ENCODE results near the gene ZNF668. TPM values are rescaled to one million over a fixed set of nuclear protein-coding genes. Genes with fewer than 3 reads are reported as not detected.

Gene ZNF668
- total and polyA plus RNA-seq, 2 of the 13 experiments (the other 11 are each of a cell fraction or from before 2014, with no cell fraction given) = 3.8 to 9.8 TPM

- TF ChIP-seq ZNF83 (CRISPR knock-in tag; IDR thresholded peaks at IDR 0.05; ENCODE audit: borderline replicate concordance) (peak; percentile 63; the same call in 1 of the 2 replicates), CENPT (CRISPR knock-in tag; IDR thresholded peaks at IDR 0.05; ENCODE audit: low read depth) (no peak), KLF16 (CRISPR knock-in tag; IDR thresholded peaks at IDR 0.05) (peak; percentile 51 to 94; a peak in 1 of 4 replicates), REL (CRISPR knock-in tag; conservative IDR thresholded peaks at IDR 0.05) (peak; percentile 79), IRX3 (CRISPR knock-in tag; IDR thresholded peaks at IDR 0.05; ENCODE audit: borderline replicate concordance, low read depth) (0 out of 2 replicates have a peak, but pooled peaks have one; percentile 76), MXD4 (CRISPR knock-in tag; IDR thresholded peaks at IDR 0.05) (peak; percentile 63), POLR2AphosphoS5 (IDR thresholded peaks at IDR 0.05; ENCODE audit: low read depth, low read length) (peak; percentile 89), SCMH1 (CRISPR knock-in tag; IDR thresholded peaks at IDR 0.05; ENCODE audit: borderline replicate concordance) (no peak), GLI4 (CRISPR knock-in tag; IDR thresholded peaks at IDR 0.05; ENCODE audit: borderline replicate concordance) (peak; percentile 98), TMF1 (CRISPR knock-in tag; IDR thresholded peaks at IDR 0.05; ENCODE audit: low read depth) (peak; percentile 85), ZNF773 (CRISPR knock-in tag; IDR thresholded peaks at IDR 0.05; ENCODE audit: borderline replicate concordance) (peak; percentile 51; the same call in 1 of the 2 replicates), ZNF160 (CRISPR knock-in tag; IDR thresholded peaks at IDR 0.05) (peak; percentile 37; the same call in 1 of the 2 replicates), ZNF570 (CRISPR knock-in tag; IDR thresholded peaks at IDR 0.05; ENCODE audit: borderline replicate concordance) (no peak), FOXK1 (CRISPR knock-in tag; IDR thresholded peaks at IDR 0.05; ENCODE audit: borderline replicate concordance, low read depth) (peak; percentile 98), JUND (CRISPR knock-in tag; IDR thresholded peaks at IDR 0.05) (no peak), SAFB2 (CRISPR knock-in tag; IDR thresholded peaks at IDR 0.05; ENCODE audit: borderline replicate concordance, low read depth) (no peak; the same call in 1 of the 2 replicates), PBX2 (CRISPR knock-in tag; IDR thresholded peaks at IDR 0.05) (peak; percentile 49; the same call in 1 of the 2 replicates), NFKBIZ (CRISPR knock-in tag; IDR thresholded peaks at IDR 0.05) (peak; percentile 36; the same call in 1 of the 2 replicates)
- TF ChIP-seq, protein P1, sequence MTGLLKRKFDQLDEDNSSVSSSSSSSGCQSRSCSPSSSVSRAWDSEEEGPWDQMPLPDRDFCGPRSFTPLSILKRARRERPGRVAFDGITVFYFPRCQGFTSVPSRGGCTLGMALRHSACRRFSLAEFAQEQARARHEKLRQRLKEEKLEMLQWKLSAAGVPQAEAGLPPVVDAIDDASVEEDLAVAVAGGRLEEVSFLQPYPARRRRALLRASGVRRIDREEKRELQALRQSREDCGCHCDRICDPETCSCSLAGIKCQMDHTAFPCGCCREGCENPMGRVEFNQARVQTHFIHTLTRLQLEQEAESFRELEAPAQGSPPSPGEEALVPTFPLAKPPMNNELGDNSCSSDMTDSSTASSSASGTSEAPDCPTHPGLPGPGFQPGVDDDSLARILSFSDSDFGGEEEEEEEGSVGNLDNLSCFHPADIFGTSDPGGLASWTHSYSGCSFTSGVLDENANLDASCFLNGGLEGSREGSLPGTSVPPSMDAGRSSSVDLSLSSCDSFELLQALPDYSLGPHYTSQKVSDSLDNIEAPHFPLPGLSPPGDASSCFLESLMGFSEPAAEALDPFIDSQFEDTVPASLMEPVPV (CRISPR knock-in tag; IDR thresholded peaks at IDR 0.05) = peak; percentile 88; the same call in 1 of the 2 replicates
- TF ChIP-seq, protein P2, sequence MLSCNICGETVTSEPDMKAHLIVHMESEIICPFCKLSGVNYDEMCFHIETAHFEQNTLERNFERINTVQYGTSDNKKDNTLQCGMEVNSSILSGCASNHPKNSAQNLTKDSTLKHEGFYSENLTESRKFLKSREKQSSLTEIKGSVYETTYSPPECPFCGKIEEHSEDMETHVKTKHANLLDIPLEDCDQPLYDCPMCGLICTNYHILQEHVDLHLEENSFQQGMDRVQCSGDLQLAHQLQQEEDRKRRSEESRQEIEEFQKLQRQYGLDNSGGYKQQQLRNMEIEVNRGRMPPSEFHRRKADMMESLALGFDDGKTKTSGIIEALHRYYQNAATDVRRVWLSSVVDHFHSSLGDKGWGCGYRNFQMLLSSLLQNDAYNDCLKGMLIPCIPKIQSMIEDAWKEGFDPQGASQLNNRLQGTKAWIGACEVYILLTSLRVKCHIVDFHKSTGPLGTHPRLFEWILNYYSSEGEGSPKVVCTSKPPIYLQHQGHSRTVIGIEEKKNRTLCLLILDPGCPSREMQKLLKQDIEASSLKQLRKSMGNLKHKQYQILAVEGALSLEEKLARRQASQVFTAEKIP (CRISPR knock-in tag; IDR thresholded peaks at IDR 0.05; ENCODE audit: borderline replicate concordance) = no peak
- TF ChIP-seq, protein P3, sequence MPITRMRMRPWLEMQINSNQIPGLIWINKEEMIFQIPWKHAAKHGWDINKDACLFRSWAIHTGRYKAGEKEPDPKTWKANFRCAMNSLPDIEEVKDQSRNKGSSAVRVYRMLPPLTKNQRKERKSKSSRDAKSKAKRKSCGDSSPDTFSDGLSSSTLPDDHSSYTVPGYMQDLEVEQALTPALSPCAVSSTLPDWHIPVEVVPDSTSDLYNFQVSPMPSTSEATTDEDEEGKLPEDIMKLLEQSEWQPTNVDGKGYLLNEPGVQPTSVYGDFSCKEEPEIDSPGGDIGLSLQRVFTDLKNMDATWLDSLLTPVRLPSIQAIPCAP (CRISPR knock-in tag; IDR thresholded peaks at IDR 0.05; ENCODE audit: low read depth) = no peak
- TF ChIP-seq, protein P4, sequence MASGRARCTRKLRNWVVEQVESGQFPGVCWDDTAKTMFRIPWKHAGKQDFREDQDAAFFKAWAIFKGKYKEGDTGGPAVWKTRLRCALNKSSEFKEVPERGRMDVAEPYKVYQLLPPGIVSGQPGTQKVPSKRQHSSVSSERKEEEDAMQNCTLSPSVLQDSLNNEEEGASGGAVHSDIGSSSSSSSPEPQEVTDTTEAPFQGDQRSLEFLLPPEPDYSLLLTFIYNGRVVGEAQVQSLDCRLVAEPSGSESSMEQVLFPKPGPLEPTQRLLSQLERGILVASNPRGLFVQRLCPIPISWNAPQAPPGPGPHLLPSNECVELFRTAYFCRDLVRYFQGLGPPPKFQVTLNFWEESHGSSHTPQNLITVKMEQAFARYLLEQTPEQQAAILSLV (CRISPR knock-in tag; IDR thresholded peaks at IDR 0.05; ENCODE audit: borderline replicate concordance) = no peak; the same call in 1 of the 2 replicates
Observed at GRCh38 chr16:31073970-31074813, at the start of gene ZNF668, which contains the start of gene ZNF646 (continued).

Measured in HepG2 (cell line).